ENCODE measurements around the gene KRTAP5-9. TPM values are rescaled to one million over a fixed set of nuclear protein-coding genes. Genes with fewer than 3 reads are reported as not detected.
A peak's percentile ranks its signal among the peaks of the same experiment; 100 is the strongest.
"Not testable (repeated sequence)": the region's sequence is repeated elsewhere in the genome, so short reads cannot be mapped to it uniquely, and the experiment has no call there.

KRTAP5-9 gene
- total RNA-seq, 1 donor: not detected

DNA sequence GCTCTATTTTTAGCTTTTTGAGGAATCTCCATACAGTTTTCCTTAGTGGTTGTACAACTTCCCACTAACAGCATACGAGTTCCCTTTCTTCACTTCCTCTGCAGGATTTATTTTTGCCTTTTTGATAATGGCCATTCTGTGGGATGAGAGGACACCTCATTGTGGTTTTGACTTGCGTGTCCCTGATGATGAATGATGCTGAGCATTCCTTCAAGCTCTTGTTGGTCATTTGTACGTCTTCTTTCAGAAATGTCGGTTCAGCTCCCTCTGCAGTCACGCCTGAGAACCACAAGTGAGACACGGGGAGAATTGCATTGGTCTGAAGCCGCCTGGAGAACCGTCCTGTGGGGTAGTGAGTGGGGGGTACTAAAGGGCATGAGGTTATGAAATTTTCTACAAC is 15.2 kb downstream of the KRTAP5-9 start:
- Histone ChIP-seq H3K36me3 (ENCODE audit: insufficient read depth, low read length) (no peaks in the 10 kb centered on the region), H3K79me2 (ENCODE audit: insufficient read depth, low read length) (no peaks in the 10 kb centered on the region), H3K9me3 (ENCODE audit: low read depth, low read length) (no peaks in the 10 kb centered on the region), H3K4me1 (ENCODE audit: insufficient read depth, low read length) (no peaks in the 10 kb centered on the region), H3K27me3 (ENCODE audit: insufficient read depth, low read length) (peaks cover 24% of the 10 kb centered on the region), H2AFZ (ENCODE audit: low read length) (no peak overlapping the region), H3K27ac (ENCODE audit: low read depth, low read length) (no peak overlapping the region), H3K4me3 (ENCODE audit: insufficient read depth, low read length) (no peak overlapping the region), H4K20me1 (ENCODE audit: insufficient read depth, low read length) (no peaks in the 10 kb centered on the region), H3K4me2 (ENCODE audit: insufficient read depth, low read length) (no peak overlapping the region)
- TF ChIP-seq, protein P1, sequence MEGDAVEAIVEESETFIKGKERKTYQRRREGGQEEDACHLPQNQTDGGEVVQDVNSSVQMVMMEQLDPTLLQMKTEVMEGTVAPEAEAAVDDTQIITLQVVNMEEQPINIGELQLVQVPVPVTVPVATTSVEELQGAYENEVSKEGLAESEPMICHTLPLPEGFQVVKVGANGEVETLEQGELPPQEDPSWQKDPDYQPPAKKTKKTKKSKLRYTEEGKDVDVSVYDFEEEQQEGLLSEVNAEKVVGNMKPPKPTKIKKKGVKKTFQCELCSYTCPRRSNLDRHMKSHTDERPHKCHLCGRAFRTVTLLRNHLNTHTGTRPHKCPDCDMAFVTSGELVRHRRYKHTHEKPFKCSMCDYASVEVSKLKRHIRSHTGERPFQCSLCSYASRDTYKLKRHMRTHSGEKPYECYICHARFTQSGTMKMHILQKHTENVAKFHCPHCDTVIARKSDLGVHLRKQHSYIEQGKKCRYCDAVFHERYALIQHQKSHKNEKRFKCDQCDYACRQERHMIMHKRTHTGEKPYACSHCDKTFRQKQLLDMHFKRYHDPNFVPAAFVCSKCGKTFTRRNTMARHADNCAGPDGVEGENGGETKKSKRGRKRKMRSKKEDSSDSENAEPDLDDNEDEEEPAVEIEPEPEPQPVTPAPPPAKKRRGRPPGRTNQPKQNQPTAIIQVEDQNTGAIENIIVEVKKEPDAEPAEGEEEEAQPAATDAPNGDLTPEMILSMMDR (IDR thresholded peaks at IDR 0.05; ENCODE audit: extremely low read depth, low read depth, low read length): peak; percentile 62
- DNase-seq (ENCODE audit: insufficient read length, low spot score, missing footprints): peak; percentile 93

DNA sequence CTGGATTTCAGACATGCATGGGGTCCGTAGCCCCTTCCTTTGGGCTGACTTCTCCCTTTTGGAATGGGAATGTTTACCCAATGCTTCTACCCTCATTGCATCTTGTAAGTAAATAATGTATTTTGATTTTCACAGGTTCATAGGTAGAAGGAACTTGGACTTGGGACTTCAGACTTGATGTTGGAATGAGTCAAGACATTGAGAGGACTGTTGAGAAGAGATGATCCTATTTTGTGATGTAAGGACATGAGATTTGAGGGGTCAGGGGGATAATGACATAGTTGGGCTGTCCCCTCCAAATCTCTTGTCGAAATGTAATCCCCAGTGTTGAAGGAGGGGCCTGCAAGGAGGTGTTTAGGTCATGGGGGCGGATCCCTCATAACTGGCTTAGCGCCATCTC is 16.2 kb downstream of the KRTAP5-9 start:
- H3K36me3 ChIP-seq (ENCODE audit: insufficient read depth, low read length): no peaks in the 10 kb centered on the region
- peaks cover 22% of the 10 kb centered on the region for H3K27me3 ChIP-seq (ENCODE audit: insufficient read depth, low read length)
- H3K79me2 ChIP-seq (ENCODE audit: insufficient read depth, low read length): no peaks in the 10 kb centered on the region
- TF ChIP-seq, protein P1 (IDR thresholded peaks at IDR 0.05; ENCODE audit: extremely low read depth, low read depth, low read length): no peak
- no peaks in the 10 kb centered on the region for H3K9me3 ChIP-seq (ENCODE audit: low read depth, low read length)
- H3K4me1 ChIP-seq (ENCODE audit: insufficient read depth, low read length): no peaks in the 10 kb centered on the region
- no peak overlapping the region for H2AFZ ChIP-seq (ENCODE audit: low read length)
- H3K4me2 ChIP-seq (ENCODE audit: insufficient read depth, low read length): no peak overlapping the region
- no peaks in the 10 kb centered on the region for H4K20me1 ChIP-seq (ENCODE audit: insufficient read depth, low read length)
- H3K4me3 ChIP-seq (ENCODE audit: insufficient read depth, low read length): no peak overlapping the region
- DNase-seq (ENCODE audit: insufficient read length, low spot score, missing footprints): no peak
- no peak overlapping the region for H3K27ac ChIP-seq (ENCODE audit: low read depth, low read length)

DNA sequence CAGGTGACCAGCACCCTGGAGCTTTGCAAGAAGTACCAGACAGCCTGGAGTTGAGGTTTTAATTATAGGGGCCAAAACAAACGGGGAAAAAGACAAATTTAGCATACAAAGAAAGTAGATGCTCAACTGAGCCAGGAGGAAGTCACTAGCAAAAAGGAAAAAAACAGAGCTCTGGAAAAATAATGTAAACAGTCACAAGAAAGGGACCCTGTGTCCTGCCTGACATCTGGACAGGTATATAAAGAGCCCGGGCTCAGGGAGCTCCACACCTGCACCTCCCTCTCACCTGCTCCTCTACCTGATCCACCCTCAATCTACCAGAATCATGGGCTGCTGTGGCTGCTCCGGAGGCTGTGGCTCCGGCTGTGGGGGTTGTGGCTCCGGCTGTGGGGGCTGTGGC is 17.0 kb downstream of the KRTAP5-9 start, which contains the start of gene KRTAP5-10:
Gene KRTAP5-10, plus strand, starts transcription at position 301 of the 400 bp plus-strand sequence. Its CDS starts 25 bp downstream, at position 326.
- Histone ChIP-seq H3K4me2 (ENCODE audit: insufficient read depth, low read length) (no peak within 1 kb of the TSS), H3K36me3 (ENCODE audit: insufficient read depth, low read length) (no peaks in the 10 kb centered on the region), H2AFZ (ENCODE audit: low read length) (no peak within 1 kb of the TSS), H3K4me1 (ENCODE audit: insufficient read depth, low read length) (no peaks in the 10 kb centered on the region), H3K27ac (ENCODE audit: low read depth, low read length) (no peak within 1 kb of the TSS), H3K27me3 (ENCODE audit: insufficient read depth, low read length) (peaks cover 22% of the 10 kb centered on the region), H3K4me3 (ENCODE audit: insufficient read depth, low read length) (no peak within 1 kb of the TSS), H3K79me2 (ENCODE audit: insufficient read depth, low read length) (no peaks in the 10 kb centered on the region), H3K9me3 (ENCODE audit: low read depth, low read length) (no peaks in the 10 kb centered on the region), H4K20me1 (ENCODE audit: insufficient read depth, low read length) (no peaks in the 10 kb centered on the region)
- TF ChIP-seq, protein P1 (IDR thresholded peaks at IDR 0.05; ENCODE audit: extremely low read depth, low read depth, low read length): no peak
- DNase-seq (ENCODE audit: insufficient read length, low spot score, missing footprints): no peak

DNA sequence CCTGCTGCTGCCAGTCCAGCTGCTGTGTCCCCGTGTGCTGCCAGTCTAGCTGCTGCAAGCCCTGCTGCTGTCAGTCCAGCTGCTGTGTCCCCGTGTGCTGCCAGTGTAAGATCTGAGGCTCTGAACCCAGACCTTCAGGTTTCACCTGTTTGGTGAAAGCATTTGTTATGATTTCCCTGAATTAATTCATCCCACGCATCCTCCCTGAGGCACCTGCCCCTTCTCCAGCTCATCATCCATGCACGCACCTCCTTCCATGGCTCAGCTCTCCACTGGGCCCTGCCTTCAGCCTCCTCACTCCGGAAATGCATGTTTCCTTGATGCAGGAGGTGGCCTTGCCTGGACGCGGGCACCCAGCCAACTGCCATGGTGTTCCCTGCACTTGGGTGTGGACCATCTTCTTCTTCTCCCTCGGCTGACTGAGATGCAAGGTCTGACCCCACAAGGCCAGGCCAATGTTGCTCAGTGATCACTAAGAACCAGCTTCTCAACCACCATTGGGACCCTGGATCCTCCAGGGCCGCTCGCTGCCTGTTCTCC is 17.9 kb downstream of the KRTAP5-9 start:
- H3K4me1 ChIP-seq (ENCODE audit: insufficient read depth, low read length): no peaks in the 10 kb centered on the region
- H3K79me2 ChIP-seq (ENCODE audit: insufficient read depth, low read length): no peaks in the 10 kb centered on the region
- no peak overlapping the region for H3K4me2 ChIP-seq (ENCODE audit: insufficient read depth, low read length)
- no peak overlapping the region for H2AFZ ChIP-seq (ENCODE audit: low read length)
- peak; percentile 60 for DNase-seq (ENCODE audit: insufficient read length, low spot score, missing footprints)
- TF ChIP-seq, protein P1 (IDR thresholded peaks at IDR 0.05; ENCODE audit: extremely low read depth, low read depth, low read length): no peak
- H4K20me1 ChIP-seq (ENCODE audit: insufficient read depth, low read length): no peaks in the 10 kb centered on the region
- H3K27ac ChIP-seq (ENCODE audit: low read depth, low read length): no peak overlapping the region
- H3K4me3 ChIP-seq (ENCODE audit: insufficient read depth, low read length): no peak overlapping the region
- peaks cover 22% of the 10 kb centered on the region for H3K27me3 ChIP-seq (ENCODE audit: insufficient read depth, low read length)
- no peaks in the 10 kb centered on the region for H3K36me3 ChIP-seq (ENCODE audit: insufficient read depth, low read length)
- no peaks in the 10 kb centered on the region for H3K9me3 ChIP-seq (ENCODE audit: low read depth, low read length)

DNA sequence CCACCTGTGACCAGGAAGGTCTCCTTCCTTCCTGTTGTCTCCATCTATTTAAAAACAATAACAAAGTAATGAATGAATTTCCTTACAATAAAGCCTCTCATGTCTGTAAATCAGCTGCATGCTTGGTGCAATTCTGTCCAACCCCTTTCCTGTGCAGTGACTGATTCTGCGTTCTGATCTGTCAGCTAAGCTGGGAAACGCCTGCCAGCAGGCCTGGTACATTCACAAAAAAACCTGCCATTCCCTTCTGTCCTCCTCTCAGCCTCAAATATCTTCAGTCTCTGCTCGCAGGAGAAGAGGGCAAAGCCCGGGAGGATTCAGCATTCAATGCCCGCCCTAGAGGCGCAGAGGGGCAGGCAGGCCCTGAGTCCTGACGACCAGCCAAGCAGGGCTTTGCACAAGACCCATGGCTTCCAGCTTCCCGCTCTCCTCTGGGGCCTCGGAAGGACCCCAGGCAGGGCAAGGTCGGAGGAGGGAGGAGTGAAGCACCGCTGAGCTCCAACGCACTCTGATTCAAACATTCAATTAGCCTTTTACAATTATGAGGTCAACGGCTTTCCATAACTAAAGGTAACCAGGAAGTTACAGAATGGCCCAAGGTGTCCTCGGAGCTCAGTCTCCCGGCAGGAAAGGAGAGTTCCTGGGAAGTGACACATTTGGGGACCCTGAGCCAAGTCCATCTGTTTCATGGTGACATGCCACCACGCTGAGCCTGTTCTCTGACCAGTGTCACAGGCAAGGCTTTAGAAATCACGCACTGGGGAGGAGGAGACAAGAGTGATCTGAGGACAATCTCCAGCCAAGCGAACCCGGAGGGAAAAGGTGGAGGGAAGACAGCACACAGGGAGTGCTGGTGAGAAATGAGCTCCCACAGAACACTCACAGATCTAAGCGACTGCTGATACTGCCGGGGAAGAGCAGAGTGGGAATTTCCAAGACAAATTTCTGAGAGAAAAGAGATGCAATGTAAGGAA is 18.7 kb downstream of the KRTAP5-9 start:
- not testable (repeated sequence) for H3K4me2 ChIP-seq (ENCODE audit: insufficient read depth, low read length); H3K79me2 ChIP-seq (ENCODE audit: insufficient read depth, low read length); H3K9me3 ChIP-seq (ENCODE audit: low read depth, low read length); H3K27ac ChIP-seq (ENCODE audit: low read depth, low read length); H3K4me1 ChIP-seq (ENCODE audit: insufficient read depth, low read length); H3K4me3 ChIP-seq (ENCODE audit: insufficient read depth, low read length); H3K36me3 ChIP-seq (ENCODE audit: insufficient read depth, low read length); DNase-seq (ENCODE audit: insufficient read length, low spot score, missing footprints); H2AFZ ChIP-seq (ENCODE audit: low read length); H4K20me1 ChIP-seq (ENCODE audit: insufficient read depth, low read length)
- H3K27me3 ChIP-seq (ENCODE audit: insufficient read depth, low read length): peaks cover 25% of the 10 kb centered on the region

All from osteoblast (primary cell).